HEK293T (cell line): ENCODE data around the gene RADX.

Source experiments
- CTBP1 ChIP-seq: fragments of 450-650 bp; IDR thresholded peaks from 2 replicates; pipeline ENCODE4 v1.6.1; 2016; ENCODE audit warnings: borderline replicate concordance
- ELF4 ChIP-seq: fragments of 450-650 bp; IDR thresholded peaks from 2 replicates; pipeline ENCODE4 v1.6.1; 2017; ENCODE audit warnings: antibody characterized with exemption
- FOXA1 ChIP-seq: fragments of 450-650 bp; IDR thresholded peaks from 2 replicates; pipeline ENCODE4 v1.6.1; 2016; ENCODE audit warnings: mild to moderate bottlenecking
- FOXM1 ChIP-seq: fragments of 450-650 bp; IDR thresholded peaks from 2 replicates; pipeline ENCODE4 v1.6.1; 2017; ENCODE audit warnings: mild to moderate bottlenecking, borderline replicate concordance
- LEF1 ChIP-seq: fragments of 450-650 bp; IDR thresholded peaks from 2 replicates; pipeline ENCODE4 v1.6.1; 2017; ENCODE audit warnings: mild to moderate bottlenecking, borderline replicate concordance
- NFRKB ChIP-seq: fragments of 450-650 bp; IDR thresholded peaks from 2 replicates; pipeline ENCODE4 v1.6.1; 2016; ENCODE audit warnings: mild to moderate bottlenecking, moderate library complexity
- SP1 ChIP-seq: fragments of 450-650 bp; IDR thresholded peaks from 2 replicates; pipeline ENCODE4 v1.6.1; 2017
- SUZ12 ChIP-seq: fragments of 450-650 bp; IDR thresholded peaks from 2 replicates; pipeline ENCODE4 v1.6.1; 2016; ENCODE audit warnings: mild to moderate bottlenecking
- TARDBP ChIP-seq: fragments of 450-650 bp; IDR thresholded peaks from 2 replicates; pipeline ENCODE4 v1.6.1; 2016
- ZNF384 ChIP-seq: fragments of 450-650 bp; IDR thresholded peaks from 2 replicates; pipeline ENCODE4 v1.6.1; 2016

DNA sequence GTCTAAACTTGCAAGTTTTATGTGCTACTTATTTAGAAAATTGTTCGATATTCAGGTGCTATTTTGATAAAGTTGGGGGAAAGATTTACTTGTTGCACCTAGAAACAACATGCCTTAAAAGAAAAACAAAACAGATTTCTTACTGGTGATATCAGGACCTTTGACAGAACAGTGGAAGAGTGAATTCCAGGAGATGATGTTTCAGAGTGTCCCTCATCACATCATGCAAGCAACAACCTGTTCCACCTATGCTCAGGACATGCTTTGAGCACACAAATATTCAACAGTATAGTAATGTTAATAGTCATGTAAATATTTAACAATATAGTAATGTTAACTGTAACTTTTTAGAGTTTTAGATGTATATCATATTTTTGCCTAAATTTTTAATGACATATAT, 90.9 kb downstream of the RADX start:
- TF ChIP-seq LEF1 = no peak
- no peak for TF ChIP-seq FOXA1
- no peak for TF ChIP-seq CTBP1
- TF ChIP-seq SP1 = no peak
- no peak for TF ChIP-seq FOXM1
- no peak for TF ChIP-seq TARDBP
- TF ChIP-seq ELF4 = no peak
- TF ChIP-seq ZNF384 = no peak
- no peak for TF ChIP-seq SUZ12
- no peak for TF ChIP-seq NFRKB
